Measurements from ENCODE around the gene UPF2.

GRCh38 chr10:11908536-11908935 lies 134.1 kb downstream of the UPF2 start:
- no peak for TF ChIP-seq CTCF (optimal IDR thresholded peaks at IDR 0.05 in 1 of 3, IDR thresholded peaks at IDR 0.05 in 1 of 3, conservative IDR thresholded peaks at IDR 0.05 in 1 of 3; ENCODE audit: extremely low read depth in 1 of 3, insufficient read depth in 2 of 3, low read length in 3 of 3)
- TF ChIP-seq EZH2 (IDR thresholded peaks at IDR 0.05; ENCODE audit: low read length): no peak
